GM19328 (cell line): Measurements from ENCODE around the gene GPC6.

Experiments used
- ATAC-seq: cut with Tn5 transposase; IDR thresholded peaks from one replicate; pipeline ENCODE4 v1.9.1; 2021; ENCODE audit warnings: mild to moderate bottlenecking, moderate library complexity; ENCODE audit not compliant: unreplicated experiment

The GPC6 gene

DNA sequence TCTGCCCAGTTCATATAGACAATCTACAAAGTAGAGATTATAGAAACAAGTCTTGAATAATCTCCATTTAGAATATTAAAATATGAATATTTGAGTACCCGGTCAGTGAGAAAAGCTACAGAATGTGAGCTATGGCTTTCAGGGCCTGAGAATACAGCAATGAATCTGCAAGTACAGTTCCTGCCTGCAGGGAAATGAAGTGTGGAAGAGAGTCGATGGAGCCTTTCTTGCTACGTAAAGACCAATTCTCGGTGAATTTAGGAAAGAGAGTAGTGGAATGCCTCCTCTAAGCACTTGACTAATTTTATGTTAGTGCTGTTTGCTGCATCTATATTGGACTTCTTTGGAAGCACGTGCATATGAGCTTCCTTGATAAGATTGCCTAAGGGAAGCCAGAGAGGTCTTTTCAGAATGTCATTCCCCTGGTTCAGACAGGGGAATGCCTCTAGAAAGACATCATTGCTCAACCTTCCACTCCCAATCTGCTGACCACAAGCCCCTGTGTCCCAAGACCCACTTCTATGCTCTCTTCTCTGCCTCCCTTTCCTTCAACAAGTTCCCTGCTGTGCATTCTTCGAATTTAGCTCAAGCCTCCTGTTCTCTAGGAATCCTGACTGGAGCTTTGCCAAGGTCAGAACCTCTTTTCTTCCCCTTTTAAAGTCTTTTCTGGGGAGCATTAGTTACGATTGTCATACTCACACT, 41.9 kb downstream of the GPC6 start:
- no peak for ATAC-seq

DNA sequence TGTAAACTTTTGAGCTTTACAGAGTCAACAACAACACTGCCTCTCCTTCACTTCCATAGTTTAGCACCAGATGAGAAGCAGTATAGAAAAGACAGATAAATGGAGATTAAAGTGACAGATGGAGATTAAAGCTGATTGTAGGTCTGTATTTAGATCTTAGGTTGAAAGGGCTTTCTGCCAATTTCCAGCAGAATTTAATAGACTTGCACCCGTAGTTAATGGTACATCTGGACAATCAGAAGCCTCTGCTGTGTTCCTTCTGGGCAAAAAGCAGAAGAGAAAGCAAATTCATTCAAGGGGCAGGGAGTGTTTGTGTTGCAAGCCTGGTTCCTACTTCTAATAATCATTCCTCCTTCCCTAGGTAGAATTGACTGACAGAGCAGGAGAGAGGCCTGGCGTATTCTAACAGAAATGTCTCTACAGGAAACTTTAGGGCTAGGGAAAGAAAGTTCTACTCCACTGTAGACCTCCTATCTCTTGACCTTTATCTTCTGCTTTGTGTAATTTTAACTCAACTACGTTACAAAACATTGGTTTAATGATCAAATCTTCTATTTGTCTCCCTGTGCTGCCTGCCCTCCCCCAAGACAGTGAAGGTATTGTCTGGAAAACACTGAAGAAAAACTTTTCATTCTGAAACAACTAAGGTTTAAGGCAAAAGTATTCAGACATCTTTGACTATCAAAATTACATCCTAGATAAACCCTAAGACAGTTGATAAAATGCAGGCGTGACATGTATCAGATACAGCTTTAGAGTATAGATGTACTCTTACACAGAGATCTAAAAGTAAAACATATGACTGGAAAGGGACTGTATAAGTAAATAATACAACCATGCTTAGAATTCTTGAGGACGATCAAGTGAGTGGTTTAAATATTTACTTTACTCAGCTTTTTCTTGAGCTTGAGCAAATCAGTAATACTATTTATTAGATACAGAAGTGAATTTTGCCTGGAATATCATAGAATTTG, 44.4 kb downstream of the GPC6 start:
- ATAC-seq: no peak

DNA sequence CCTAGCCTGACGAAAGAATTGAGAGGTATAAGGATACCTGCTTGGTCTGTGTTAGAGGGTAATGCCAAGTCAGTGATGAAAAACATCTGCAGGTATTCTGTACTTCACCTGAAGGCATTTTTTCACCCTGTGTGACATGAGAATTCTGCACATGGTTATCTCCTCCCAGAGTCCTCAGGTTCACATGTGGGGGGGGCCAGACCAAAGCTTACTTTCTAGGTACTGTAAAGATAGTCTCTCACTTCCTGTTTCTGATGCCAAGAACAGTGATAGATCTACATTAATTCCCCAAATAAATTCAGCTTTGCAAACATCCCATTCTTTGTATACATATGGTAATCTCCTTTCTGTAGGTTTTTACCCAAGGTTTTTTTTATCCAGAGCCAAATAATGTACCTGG, 53.4 kb downstream of the GPC6 start:
- no peak for ATAC-seq

DNA sequence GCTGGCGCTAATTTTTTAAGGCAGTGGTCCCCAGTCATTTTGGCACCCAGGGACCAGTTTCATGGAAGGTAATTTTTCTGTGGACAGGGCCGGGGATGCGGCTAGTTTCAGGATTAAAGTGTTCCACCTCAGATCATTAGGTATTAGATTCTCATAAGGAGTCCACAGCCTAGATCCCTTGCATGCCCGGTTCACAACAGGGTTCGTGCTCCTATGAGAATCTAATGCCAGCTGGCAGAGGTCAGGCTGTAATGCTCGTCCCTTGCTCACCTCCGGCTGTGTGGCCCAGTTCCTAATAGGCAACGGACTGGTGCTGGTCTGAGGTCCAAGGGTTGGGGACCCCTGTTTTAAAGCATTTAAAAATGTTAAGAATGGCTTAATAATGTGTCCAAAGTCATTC, 54.1 kb downstream of the GPC6 start:
- ATAC-seq: no peak

DNA sequence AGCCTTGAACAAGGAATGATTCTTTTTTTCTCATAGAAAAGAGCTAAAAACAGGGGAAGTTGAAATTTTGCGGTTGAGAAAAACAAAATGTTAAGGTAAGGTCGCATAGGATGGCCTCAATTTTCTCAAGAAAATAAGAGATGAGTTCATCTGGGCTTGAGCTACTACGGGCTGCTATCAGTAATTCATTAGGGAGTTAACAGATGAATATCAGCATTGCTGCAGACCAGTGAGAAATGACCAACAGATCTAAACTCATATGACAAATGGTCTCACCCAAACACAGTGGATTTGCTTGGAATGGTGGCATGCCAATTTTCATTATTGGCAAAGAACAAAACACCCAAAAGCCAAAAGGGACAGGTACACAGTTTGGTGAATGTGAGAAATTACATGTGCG, 56.6 kb downstream of the GPC6 start:
- no peak for ATAC-seq

DNA sequence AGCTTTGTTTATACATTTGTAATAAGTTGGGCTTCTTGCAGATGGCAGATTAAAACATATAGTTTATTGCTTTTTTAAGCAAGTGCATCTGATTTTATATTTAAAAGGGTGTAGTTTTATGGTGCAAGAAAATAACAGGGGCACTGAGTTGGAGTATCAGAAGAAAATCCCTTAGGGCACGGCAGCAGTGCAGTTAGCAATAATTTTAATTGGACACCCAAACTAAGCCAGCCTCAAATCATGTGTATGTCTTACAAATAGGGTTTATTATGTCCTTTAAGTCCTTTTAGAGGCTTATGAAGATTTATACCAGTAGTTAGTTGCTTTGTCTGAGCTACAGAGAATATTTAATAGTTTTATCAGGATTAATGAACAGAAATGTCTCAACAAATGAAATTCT, 57.5 kb downstream of the GPC6 start:
- no peak for ATAC-seq

DNA sequence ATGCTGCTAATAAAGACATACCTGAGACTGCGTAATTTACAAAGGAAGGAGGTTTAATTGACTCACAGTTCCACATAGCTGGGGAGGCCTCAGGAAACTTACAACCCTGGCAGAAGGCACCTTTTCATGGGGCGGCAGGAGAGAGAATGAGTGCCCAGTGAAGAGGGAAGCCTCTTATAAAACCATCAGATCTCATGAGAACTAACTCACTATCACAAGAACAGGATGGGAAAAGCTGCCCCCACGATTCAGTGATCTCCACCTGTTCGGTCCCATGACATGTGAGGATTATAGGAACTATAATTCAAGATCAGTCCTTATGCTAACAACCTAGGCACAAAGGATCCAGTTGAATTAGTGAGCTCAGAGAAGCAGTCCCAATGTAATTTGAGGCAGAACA, 59.4 kb downstream of the GPC6 start:
- no peak for ATAC-seq

DNA sequence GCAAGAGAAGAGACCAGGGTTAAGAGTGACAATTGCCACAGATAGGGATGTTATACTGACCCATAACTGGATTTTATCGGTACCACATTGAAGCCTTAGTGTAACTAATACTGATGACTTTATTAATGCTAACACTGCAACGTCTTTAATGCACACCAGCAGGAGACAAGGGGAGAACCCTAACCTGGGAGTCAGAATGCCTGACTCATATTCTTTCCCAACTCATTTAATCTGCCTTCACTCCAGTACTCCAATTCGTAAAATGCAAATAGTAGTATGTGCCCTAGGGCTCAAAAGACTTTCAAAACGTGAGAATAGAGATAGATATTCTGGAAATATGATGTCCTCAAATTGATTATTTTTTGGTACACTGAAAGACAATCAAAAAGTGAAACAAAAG, 62.4 kb downstream of the GPC6 start:
- ATAC-seq: no peak

DNA sequence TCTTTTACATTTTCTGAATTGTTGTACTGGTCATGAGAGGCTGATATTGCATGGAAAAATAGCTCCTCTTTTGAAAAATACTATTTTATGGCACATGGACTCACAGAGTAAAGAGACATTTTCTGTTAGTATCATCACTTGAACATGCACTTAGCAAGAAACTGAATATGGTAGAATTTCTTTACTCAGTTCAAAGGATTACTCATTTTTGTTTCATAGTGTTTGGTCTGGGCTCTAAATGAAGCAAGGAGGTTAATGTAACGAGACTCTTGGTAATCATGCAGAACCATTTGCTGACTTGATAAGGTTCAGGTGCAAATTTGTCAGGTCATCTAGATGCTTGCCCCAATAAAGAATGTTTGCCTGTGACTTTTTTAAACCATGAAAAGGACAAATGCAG, 63.2 kb downstream of the GPC6 start:
- no peak for ATAC-seq

DNA sequence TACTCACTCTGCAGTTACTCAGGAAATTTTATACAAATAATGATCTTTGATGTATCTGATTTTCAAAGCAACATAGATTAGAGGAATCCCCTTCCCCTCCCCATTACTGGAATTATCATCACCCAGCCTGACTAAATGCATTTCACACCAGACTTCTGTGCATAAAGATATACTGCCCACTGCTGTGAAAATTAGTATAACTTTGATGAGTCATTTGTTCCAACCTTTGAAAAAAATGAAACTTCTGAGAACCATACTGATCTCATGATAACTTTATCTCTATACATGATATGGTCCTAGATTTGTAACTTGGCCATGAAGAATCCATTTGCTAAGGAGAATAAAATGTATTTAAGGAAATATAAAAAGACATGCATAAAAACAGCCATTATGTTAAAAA, 63.9 kb downstream of the GPC6 start:
- no peak for ATAC-seq

DNA sequence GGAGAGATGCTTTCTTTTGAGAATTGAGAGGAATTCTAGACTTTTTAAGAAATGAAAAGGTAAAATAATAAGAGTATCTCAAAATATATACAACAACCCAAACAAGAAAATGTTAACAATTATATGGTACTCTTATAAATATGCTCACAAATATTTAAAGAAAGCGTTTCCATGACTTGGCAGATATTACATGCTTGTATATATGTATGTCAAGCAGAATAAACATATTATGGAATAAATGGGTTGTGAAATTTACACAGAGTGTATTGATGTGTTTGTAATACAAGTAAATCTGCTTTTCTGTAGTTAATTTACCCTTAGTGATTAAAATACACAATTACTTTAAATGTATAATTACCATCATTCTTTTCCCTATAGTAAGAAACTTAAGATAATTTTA, 65.8 kb downstream of the GPC6 start:
- ATAC-seq: no peak

DNA sequence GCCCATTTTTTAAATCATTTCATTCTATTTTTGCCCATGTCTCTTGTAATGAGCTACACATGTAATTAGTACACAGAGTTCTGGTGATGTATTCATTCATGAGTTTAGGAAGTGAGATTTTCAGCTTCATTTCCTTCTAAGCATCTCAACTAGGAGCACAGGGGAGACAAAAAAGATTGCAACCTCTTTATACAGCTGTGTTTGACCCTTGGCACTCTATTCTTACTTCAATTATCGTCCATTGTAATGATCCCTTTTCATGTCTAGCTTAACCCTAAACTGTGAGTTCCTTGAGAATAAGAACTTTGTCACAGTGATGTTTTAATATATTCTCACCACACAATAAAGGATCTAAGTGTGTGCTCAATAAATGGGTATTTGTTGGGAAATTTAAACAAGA, 67.1 kb downstream of the GPC6 start:
- no peak for ATAC-seq

DNA sequence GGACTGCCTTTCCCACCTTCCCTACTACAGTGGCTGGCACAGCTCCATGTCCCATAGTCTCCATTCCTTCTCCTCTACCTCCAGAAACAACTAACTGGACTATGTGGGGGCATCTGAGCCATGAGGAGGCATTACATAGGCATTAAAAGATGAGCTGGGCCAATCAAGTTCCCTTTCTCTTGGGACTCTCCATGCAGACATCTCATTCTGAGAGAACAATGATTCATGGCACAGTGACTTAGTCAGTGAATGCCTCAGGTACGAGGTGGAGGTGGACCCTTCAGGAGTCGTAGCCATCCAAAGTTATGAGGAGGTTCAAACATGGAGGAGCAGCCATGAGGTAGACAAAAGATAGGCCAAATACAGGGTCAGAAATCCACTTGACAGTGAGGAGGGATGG, 70.0 kb downstream of the GPC6 start:
- no peak for ATAC-seq

DNA sequence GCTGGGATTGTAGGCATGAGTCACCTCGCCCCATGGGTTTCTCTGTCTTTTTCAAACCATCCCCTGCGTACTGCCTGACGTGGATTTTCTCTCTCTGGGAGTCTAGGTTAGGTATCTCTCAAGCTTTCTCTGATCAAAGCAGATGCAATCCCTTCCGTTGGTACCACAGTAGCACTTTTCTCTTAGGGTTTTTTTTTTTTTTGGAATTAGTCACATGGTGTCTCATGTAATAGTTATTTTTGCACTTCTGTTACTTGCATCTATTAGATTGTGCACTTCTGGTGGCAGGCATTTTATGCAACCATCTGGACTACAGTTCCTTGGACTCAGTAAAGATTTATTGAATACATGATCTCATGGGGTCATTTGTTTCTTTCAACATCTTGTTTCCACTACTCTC, 72.1 kb downstream of the GPC6 start:
- no peak for ATAC-seq

DNA sequence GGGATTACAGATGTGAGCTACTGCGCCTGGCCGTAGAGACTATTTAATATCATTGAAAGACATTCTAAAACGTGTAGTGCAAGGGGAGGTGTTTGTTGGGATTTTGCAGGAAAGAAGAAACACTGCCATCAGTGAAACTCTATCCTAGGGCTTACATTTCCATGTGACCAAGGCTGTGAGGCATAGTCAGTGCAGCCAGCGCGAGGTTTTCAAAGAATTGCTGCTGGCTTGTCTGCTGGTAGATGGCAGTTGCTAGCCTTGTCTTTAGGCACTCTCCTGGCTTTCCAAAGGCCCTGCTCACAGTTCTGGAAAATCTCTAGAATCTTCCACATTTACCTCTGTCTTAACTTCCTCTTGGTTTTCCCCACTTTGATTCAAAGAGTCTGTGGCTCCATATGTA, 77.5 kb downstream of the GPC6 start:
- no peak for ATAC-seq

DNA sequence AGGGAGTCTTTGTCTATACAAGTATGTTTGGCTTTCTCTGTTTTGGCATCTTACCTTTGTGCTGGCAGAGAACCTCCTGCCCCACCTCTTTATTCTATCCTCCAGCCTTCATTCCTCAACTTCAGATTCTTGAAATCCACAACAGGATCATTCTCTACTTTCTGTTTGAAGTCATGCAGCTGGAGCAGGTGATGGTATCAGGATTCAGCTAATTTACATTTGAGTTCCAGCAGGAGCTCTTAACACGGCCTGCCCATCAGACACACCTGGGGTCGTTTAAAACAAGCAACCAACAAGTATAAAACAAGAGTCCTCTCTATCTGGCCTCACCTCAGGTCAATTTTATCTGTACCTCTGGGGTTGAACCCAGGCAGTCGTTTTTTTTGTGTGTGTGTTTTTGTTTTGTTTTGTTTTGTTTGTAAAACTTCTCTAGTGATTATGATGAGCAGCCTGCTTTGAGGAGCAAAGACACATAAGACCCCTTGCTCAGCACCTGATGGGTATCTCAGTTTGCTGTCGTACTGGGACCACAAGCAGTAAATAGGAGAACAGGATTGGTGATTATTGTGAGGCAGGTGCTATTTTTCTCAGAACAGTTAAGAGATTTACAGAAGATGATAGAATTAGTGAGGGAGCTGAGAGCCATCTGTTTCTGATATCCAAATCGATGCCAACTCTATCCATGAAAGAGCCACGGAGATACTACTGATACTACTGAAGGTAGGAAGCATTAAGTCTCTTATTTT, 78.4 kb downstream of the GPC6 start:
- no peak for ATAC-seq

DNA sequence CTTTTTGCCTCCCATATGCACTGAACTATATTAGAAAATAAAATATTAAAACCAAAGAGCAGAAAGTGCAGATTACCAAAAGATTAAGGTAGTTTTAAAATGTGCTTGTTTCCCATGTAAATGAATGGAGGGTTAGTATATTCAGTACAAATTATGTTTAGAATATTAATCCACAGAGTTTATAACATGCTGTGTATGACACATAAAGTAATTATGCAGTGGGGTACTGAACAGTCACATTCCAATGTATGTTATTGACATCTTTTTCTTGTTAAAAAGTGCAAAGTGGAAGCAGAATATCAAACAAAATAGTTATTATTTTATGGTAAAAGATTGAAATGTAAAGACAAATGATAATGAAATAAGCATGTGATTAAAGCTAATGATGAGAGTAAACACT, 79.3 kb downstream of the GPC6 start:
- no peak for ATAC-seq

DNA sequence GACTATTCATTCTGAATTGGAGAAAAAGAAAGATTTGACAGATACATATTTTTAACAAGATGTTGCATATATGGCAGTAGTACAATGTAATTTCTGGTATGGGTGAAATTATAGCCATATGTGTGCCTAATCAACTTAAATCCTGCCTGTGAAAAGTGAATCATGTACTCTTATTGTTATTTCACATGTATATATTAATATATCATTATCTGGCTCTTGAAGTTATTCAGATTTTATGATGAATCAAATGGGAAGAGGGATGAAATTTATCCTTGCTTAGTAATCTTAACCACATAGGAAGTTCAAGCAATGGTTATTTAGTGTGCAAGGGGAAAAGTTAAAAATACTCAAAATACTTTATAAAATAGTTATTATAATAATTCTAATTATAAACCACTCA, 80.5 kb downstream of the GPC6 start:
- ATAC-seq: no peak

DNA sequence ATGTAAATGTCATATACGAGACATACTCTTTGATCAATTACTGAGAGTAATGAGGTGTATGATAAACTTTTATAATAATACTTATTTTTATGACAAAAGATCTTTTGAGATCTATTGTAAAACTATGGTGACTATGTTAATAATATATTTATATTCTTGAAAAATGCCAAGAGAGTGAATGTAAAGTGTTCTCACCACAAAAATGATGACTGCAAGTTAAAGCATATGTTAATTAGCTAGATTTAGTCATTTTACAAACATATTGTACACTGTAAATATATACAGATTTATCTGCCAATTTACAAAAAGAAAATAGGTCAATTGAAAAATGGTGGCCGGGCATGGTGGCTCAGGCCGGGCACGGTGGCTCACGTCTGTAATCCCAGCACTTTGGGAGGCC, 81.0 kb downstream of the GPC6 start:
- no peak for ATAC-seq

DNA sequence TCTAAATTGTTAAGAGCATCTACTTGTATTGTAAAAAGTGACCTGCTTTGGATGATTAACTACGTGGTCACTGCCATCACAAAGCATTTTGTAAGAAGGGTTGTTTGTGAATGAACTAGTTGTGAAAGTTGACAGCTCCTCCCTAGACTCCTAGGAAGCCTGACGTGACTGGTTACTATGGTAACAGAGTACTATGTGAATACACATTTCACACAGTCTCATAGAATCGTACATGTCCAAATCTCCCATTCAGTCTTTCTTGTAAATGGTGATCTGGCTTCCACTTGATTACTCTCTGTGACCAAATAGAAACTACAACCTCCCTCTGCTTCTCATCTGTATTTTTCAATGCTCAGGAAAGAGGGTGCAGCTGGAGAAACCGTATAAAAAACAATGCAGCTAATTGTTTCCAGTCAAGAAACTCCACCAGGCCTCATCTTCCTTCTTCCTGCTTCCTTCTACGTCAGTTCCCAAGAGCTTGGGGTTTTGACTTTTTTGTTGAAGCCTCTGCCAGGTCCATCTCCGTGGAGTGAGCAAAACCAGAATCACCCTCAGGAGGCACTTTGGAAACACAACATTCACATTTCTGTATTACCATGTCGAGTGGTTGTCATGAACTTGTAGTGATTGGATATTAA, 83.4 kb downstream of the GPC6 start:
- no peak for ATAC-seq

DNA sequence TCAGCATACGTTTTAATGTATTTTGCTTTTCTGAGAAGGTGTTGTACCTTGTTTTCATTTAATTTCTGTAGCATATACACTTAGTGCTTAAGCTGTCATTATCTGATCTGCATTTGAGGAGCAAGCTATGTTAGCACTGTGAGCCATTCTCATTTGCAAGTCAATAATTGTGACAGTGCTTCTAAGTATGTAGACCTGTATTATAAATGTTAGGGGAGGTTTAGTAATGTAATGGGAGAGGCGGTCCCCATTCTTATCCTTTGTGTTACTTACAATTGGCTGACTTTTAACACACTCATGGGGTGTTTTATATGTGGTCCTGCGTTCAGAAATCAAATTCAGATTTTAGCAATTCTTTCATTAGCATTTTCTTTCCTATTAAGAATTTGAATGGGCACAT, 90.2 kb downstream of the GPC6 start:
- no peak for ATAC-seq
